Activated CD4-positive, alpha-beta T cell treated with anti-CD3 and anti-CD28 coated beads, Interleukin-2, amount 50 U/mL, for 4 hours (primary cell): ENCODE data around the gene IFITM2.
"Not testable (repeated sequence)": the region's sequence is repeated elsewhere in the genome, so short reads cannot be mapped to it uniquely, and the experiment has no call there.

ENCODE experiments used
- DNase-seq, 2 experiments: peaks; one replicate each; pipeline ENCODE4 v3.0.0-alpha.2; 2020

Gene IFITM2

DNA sequence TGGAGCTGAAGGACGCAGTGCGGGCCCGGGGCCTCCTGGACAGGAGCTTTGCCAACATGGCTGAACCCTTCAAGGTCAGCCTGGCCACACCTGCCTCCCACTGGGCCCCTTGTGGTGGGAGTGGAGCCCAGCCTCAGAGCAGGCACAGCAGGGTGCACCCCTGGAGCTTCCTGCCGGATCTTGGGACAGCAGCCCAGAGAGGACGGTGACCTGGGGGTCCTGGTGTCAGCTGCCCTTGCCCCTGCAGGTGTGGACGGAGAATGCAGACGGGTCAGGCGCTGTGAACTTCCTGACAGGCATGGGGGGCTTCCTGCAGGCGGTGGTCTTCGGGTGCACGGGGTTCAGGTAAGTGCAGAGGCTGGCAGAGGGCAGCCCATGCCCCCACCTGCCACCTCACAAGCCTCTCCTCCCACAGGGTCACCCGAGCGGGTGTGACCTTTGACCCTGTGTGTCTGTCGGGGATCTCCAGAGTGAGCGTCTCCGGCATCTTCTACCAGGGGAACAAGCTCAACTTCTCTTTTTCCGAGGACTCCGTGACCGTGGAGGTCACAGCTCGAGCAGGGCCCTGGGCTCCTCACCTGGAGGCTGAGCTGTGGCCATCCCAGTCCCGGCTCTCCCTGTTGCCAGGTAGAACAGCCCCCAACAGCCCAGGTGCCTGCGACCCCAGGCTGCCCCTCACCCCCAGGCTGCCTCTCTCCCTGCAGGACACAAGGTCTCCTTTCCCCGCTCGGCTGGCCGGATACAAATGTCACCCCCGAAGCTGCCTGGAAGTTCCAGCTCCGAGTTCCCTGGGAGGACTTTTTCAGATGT, 13.6 kb upstream of the IFITM2 start:
- no peak for DNase-seq

DNA sequence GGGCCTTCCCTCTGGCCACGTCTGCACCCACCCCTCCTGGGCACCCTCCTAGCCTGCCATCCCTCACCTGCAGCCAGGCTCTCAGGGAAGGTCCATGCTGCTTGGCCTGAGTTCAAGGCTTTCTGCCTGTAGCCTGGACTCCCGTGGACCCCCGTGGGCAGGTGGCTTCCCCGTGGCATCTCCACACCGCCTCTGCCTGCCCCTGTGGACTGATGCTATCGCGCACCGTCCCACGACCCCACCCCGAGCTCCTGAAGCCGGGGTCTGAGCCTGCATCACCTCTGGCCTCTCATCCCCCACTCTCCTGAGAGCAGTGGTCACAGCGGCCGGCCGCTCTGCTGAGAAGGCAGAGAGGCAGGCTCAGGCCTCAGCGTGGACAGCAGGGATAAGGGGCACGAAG, 12.8 kb upstream of the IFITM2 start:
- DNase-seq = no peak

DNA sequence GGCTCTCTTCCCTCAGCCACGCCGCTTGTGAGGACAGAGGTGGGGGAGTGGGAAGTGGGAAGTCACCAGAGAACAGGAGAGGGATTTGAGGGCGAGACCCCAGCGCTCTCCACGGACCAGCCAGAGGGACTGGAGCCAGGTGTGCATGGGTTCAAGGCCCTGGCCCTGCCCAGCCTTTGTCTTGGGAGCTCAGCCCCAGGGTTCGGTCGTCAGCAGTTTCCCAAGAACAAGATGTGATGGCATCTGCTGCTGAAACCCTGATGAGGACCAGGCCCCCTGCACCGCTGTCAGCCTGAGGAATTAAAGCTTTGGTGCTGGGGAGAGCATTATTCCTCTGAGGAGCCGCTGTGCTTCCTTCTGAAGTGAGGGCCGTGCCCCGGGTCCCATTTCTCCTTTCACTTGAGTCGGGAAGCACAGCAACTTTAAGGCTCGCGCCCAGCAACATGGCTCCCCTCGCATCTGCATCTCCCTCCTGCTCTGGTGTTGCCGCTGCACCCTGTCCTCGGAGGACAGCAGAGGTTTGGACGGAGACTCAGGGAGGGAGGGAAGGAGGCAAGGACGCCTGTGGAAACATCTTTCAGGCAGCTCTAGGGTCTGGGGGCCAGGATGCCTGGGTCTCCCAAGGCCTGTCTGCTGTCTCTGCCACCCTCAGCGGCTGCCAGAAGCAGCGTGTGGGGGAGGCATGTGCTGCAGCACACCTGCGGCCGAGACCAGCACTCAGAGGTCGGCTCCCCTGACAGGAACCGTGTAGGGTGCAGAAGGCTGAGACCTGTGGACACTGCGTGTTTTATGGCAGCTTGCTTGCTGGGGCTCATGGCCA, 12.1 kb upstream of the IFITM2 start:
- no peak for DNase-seq

DNA sequence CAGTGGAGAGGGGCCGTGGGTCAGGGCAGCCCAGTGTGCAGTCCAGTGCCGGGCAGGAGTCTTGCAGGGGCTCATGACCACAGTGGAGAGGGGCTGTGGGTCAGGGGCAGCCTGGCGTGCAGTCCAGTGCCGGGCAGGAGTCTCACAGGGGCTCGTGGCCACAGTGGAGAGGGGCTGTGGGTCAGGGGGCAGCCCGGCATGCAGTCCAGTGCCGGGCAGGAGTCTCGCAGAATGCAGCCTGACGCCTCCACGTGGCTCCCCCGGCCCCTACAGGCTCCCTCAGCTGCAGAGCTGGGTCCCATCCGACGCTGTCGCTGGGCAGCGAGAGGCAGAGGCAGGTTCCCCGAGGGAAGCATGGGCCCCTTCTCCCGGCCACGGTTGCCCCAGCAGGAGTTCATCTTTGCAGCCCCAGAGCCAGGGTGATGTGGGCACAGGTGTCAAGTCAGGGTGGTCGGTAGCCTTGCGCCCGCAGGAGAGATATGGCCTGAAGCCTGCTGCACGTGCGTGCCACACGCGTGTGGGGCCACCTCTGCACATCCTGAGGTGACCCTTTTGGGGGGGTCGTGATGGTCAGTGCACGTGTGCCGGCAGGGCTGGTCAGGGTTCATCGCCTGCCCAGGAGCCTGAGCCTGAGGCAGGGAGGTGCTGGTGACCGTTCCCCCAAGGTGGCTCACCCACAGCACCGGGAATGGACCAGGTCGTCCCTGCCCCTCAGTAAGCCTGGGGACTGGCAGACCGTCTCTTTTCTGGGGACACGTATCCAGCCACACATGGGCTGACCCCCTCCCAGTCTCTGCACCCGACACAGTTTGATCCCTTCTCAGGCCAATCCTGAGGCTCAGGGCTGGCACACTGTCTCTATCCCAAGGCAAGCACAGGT, 11.2 kb upstream of the IFITM2 start:
- DNase-seq = no peak

DNA sequence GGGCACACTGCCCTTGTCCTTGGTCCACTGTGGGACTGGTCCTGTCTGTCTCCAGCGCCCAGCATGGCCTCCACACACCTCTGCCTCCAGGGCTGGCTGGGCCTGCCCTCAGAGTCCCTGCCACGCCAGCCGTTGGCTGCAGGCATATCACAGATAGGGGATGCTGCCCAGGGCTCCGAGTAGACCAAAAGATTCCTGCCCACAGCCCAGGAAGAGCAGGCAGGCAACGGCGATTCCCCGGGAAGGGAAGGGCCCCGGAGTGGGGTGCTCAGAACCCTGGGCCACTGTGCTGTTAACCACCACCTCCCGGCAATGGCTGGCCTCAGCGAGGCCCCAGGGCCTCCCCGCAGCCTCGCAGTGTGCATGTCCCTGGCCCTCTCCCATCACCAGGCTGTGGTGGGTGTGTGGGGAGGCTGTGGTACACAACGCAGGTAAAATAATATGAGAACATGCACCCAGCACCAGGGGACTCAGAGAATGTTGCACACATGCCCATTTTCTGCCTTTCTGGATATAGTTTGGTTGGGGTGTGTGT, 10.5 kb upstream of the IFITM2 start:
- peak in 1 of 2 experiments; percentile 12 for DNase-seq

DNA sequence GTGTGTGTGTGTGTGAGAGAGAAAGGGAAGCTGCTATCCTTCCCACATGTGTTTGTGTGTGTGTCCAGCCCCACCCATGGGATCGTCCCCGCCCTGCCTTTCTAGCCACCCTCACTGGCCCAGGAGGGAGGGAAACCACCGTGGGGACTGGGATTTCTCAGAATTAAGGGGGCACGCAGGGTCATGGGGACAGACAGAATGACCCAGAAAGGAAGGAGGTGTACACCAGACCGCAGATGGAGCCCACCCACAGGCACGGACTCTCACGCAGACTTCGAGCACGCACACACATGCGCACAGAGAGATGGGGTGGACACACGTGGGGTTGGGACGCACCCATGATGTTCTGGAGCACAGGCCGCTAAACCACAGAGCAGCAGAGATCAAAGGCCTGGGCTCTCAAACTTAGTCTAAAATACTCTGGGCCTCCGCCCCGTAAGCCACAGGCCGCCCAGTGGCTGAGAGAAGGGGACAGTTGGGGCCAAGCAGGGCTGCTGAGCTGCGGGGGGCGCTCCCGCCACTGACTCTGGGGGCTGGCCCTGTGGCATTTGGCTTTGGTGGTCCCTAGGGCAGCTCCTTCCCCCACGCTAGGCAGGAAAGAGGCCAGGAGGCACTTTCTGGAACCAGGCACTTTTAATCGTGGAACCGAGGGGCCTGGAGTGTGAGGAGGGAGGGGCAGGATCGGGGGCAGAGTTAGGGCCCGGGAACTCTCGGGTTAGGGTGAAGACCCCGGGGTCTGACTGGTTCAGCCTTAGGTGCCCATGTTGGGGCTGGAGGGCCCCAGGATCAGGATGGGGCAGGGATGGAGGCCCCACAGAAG, 9.8 kb upstream of the IFITM2 start:
- peak in 1 of 2 experiments; percentile 11 for DNase-seq

DNA sequence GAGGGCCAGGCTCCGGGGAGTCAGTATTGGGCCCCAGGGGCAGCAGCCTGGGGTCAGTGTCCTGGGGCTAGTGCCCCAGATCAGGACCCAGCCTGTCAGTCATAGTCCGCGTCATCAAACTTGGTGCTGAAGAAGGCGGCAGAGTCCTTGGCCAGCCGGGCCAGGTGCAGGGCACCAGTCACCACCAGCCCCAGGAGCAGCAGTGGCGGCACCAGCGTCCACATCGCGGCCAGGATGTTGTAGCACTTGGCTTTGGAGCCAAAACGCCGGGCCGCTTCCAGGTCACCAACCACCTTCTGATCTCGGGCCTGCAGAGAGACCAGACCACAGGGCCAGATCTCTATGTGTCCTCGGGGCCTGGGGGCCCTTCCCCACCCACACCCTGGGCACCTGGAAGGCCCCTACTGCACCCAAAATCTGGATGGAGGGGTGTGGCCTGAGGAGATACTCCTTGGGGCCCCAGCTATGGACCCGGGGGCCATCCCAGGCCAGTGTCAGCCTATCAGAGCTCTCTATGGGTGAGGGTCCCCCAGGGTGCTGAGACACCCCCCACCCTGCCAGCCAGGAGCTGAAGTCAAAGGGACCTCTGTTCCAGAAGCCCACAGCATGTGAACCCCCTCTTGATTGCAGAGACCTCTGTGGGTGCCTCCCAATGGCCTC, 9.1 kb upstream of the IFITM2 start:
- peak in 1 of 2 experiments; percentile 11 for DNase-seq

DNA sequence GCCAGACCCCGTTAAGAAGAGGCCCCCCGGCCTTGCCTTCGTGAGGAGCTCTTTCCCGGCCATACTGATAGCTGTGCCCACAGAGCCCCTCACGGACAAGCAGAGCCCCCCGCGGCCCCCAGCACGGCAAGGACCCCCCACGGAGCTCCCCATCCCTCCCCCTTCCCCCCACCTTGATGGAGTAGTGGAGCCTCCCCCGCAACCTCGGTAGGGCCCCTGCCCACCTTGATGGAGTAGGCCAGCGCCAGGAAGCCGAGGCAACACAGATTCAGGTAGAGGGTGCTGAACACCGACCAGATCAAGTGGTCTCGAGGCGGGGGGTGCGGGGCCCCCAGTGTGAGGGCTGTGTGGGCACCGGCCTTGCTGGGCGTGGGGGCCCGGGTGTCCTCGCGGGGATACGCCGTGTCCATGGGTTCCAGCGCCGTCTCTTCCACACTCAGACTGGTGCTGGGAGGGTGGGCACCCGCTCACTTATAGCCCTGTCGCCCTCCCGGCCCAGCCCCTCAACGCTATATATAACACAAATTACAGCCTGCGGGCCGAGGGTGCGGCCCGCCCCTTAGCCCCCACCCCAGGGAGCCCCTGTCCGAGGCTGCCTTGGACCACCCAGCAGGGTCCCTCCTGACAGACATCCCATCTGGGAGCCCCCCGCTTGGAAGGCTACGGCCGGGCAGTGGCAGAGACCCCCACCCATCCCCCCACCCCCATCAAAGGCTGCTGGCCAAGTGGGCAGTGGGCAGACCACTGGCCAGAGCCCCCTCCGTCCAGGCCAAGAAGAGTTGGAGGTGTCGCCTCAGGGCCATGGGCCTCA, 8.3 kb upstream of the IFITM2 start, which contains the start of gene IFITM5:
Gene IFITM5, minus strand, starts transcription at position 446 of the 811 bp plus-strand sequence. Its CDS starts 36 bp downstream, at position 410.
- DNase-seq = peak in 1 of 2 experiments; percentile 9

DNA sequence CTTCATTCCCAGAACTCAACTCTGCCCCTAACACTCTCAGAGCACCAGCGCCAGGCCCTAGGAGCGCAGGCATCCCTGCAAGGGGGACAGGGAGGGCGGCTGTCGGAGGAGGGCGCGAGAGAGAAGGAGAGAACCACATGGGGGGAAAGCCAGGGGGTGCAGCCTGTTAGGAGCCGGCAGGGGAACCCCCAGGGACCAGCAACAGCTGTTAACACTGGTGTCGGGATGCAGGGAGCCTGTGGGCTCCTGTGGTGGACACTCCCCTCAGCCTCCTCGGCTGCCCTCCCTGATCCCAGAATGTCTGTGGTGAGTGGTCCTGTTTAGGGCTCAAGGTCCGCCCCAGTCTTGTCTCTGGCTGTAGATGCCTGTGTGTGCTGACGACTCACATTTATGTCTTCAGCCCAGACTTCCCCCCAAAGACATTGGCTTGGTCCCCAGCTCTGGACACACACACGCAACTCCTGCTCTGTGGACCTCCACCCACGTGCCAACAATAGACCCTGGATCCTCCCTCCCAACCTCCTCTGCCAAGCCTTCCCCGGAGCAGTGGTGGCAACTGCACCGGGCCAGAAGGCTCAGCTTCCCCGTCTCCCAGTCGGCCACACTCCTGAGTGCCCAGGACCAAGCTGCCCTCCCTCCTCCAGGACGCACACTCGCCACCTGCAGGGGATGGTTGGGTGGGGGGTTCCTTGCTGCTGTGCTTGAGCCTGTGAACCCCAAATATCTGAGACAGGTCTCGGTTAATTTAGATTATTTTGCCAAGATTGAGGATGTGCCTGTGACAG, 7.5 kb upstream of the IFITM2 start:
- no peak for DNase-seq

DNA sequence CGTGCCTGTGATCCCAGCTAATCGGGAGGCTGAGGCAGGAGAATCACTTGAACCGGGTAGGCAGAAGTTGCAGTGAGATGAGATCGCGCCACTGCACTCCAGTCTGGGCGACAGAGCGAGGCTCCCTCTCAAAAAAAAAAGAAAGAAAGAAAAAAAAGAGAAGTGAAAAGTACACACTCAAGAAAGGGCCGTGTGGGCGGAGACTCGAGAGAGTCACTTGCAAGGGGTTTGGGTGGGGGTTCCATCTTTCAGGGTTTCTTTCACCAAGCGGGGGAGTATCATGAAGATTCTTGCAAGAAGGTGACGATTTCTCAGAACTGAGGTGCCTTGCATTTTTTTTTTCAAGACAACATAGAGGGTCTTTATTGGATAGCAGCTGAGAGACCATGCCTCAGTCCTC, 4.3 kb upstream of the IFITM2 start:
- DNase-seq = no peak

DNA sequence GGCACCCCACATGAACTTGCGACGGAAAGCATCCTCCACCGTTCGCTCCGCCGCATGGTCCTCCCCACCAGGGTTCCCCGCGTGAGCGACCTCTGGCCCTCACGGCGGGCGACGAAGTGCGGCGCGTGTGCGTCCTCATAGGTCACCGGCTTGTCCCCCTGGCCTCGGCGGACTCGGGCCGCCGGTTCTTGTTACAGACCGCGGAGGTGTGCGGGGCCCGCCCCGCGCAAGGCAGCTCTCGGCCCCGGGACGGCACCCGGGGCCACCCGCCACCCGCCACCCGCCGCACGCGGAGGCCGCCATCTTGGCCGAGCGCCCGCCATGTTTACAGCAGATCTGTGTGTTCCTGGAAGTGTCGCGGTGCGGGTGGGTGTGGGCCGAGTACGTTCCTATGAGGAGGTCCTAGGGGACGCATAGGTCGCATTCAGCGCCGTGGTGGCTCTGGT, 3.5 kb upstream of the IFITM2 start:
- no peak for DNase-seq

DNA sequence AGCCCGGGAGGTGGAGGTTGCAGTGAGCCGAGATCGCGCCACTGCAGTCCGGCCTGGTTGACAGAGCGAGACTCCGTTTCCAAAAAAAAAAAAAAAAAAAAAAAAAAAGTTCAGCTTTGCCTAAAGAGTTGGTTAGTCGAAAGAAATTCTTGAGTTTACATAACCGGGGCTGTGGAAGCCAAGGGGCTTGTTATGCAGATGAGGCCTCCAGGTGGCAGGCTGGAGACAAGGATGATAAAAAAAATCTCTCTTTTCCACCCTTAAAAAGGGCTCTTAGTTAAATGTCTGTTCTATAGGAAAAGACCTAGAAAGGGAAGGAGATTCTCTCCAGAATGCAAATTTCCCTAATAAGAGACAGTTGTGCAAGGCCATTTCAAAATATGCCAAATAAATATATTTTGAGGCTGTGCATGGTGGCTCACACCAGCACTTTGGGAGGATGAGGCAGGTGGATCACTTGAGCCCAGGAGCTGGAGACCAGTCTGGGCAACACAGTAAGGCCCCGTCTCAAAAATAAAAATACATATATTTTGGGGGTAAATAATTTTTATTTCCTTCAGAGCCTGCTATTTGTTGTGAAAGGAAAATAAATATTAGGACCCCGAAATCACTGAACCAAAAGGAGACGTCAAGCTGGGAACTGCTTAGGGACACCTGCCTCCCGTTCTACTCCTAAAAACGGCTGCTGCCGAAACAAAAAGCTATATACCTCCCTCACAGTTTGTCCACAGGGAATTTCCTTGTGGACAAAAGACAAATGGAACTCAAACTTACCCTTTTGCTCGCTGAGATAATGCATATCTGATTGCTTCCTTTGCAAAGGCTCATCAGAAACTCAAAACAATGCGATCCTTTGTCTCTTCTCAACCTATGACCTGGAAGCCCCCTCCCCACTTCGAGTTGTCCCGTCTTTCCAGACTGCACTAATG, 2.4 kb upstream of the IFITM2 start:
- DNase-seq = peak; percentile 62 to 65

DNA sequence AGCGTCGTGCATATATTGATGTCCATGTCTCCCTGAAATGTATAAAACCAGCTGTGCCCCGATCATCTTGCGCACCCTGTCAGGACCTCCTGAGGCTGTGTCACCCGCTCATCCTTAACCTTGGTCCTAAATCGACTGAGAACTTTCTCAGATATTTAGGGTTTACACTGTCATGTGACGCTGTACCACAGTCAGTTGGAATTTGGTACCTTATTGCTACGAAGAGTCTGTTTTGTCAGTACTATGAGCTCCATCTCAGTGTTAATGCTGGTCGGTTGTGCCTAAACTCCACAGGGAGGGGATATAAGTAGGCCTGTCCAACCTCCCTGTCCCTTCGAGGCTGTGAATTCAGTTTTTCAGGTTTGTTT, 1.8 kb upstream of the IFITM2 start:
- no peak for DNase-seq

DNA sequence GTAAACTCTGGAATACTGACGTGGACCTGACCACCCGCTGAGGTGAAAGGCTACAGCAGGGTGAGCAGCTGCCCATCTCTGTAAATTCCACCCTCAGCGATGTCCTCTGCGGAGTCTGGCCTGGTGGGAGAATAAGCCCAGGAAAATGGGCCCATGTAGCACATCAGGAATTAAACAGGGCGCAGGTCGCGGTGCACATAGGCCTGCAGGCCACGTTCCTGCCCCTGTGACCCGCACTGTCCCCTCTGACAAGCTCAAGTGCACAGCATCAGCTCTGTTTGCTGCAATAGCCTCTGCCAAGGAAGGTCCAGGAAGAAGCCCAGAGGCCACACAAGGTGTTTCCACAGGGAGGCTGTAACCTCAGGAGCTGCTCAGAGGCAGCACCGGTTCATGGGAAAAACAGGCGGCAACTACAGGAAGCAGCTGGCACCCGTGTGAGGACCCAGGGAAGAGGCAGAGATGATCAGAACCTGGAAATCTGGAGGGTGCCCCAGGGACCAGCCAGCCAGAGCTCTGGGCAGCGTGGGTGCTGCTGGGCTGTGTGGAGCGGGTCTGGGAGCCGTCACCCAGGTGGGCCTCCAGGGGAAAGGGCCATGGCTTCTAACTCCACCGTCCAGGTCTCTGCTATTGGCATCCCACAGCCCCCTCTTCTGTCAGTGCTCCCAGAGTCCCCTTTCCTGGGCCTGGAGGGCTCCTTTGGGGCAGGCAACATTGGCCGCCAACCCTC, 808 bp upstream of the IFITM2 start:
- no peak for DNase-seq

DNA sequence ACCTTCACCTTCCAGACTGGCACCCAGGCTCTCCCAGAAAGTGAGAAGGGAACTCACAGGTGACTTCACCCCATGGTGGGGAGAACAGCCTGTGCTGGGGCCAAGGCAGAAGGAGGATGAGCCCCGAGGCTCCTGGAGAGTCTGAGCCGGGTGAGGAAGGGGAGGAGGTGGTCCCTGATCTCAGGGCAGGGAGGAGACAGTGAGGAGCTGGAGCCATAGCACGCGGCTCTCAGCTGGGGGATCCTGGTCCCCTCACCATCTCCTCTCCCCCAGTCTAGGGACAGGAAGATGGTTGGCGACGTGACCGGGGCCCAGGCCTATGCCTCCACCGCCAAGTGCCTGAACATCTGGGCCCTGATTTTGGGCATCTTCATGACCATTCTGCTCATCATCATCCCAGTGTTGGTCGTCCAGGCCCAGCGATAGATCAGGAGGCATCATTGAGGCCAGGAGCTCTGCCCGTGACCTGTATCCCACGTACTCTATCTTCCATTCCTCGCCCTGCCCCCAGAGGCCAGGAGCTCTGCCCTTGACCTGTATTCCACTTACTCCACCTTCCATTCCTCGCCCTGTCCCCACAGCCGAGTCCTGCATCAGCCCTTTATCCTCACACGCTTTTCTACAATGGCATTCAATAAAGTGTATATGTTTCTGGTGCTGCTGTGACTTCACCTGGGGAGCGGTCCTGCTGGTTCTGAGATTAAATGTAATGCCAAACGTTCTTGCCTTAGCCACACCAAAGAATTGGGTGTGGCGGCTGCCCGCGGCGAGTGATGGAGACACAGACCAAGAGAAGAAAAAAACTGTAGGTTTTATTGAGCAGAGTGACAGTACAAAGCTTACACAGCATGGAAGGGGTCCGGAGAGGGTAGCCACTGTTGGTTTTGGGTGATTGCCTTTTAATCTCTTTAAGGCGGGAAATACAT, 1.4 kb downstream of the IFITM2 start:
- not testable (repeated sequence) for DNase-seq

DNA sequence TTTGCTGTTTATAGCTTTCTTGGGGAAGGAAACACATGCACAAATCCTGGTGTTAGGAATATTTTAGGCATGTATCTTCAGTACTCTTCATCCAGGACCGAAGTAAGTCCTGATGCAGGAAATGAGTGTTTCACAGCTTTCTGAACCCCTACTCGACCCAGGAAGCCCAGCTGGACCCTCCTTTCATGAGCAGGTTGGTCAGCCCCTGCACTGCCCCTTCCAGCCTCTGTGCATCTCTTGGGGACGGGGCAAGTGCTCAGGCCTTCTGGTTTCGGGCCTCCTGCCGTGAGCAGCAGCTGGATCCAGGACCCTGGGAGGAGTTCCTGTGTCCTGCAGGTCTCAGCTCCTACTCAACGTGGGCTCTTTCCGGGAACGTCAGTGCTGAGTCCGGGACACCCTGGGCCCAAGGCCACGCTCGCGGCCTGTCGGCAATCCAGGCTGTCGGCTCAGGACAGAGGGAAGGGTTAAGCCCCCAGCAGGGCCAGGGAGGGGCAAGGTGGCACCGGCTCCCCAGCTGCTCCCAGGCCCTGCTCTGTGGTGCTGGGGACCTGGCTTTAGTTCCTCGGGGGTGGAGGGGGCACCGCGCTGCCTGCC, 2.5 kb downstream of the IFITM2 start:
- not testable (repeated sequence) for DNase-seq
